ENCODE measurements around the gene SEC22C.
"Not testable (repeated sequence)": the region's sequence is repeated elsewhere in the genome, so short reads cannot be mapped to it uniquely, and the experiment has no call there.

SEC22C gene

GRCh38 chr3:42579346-42579745, 2.4 kb downstream of the SEC22C start:
- DNase-seq: not testable (repeated sequence)

GRCh38 chr3:42578054-42578453, 3.7 kb downstream of the SEC22C start:
- no peak for DNase-seq

- no peak for DNase-seq
Observed at GRCh38 chr3:42575137-42575741, 6.5 kb downstream of the SEC22C start.

GRCh38 chr3:42572278-42572677, 9.5 kb downstream of the SEC22C start:
- no peak for DNase-seq

- DNase-seq: no peak
Observed at GRCh38 chr3:42569593-42570142, 12.1 kb downstream of the SEC22C start.

GRCh38 chr3:42562047-42562907, 19.5 kb downstream of the SEC22C start:
- no peak for DNase-seq

- DNase-seq: no peak
Observed at GRCh38 chr3:42557854-42558253, 23.9 kb downstream of the SEC22C start.

- DNase-seq: not testable (repeated sequence)
Observed at GRCh38 chr3:42556817-42557216, 24.9 kb downstream of the SEC22C start.

GRCh38 chr3:42556089-42556632, 25.6 kb downstream of the SEC22C start:
- no peak for DNase-seq

GRCh38 chr3:42552830-42553229, 28.9 kb downstream of the SEC22C start:
- DNase-seq: no peak

- DNase-seq: no peak
Observed at GRCh38 chr3:42550250-42550649, 31.5 kb downstream of the SEC22C start.

GRCh38 chr3:42549131-42549530, 32.6 kb downstream of the SEC22C start:
- DNase-seq: no peak

- peak; percentile 0 for DNase-seq
Observed at GRCh38 chr3:42547401-42547945, 34.3 kb downstream of the SEC22C start.

- no peak for DNase-seq
Observed at GRCh38 chr3:42546691-42547213, 35.0 kb downstream of the SEC22C start.

GRCh38 chr3:42545284-42545900, 36.4 kb downstream of the SEC22C start:
- DNase-seq: no peak

- DNase-seq: no peak
Observed at GRCh38 chr3:42544492-42545283, 37.1 kb downstream of the SEC22C start.

GRCh38 chr3:42541079-42541478, 40.7 kb downstream of the SEC22C start:
- no peak for DNase-seq

GRCh38 chr3:42539871-42540714, 41.7 kb downstream of the SEC22C start:
- no peak for DNase-seq

GRCh38 chr3:42537350-42537749, 44.4 kb downstream of the SEC22C start:
- DNase-seq: no peak

- no peak for DNase-seq
Observed at GRCh38 chr3:42535981-42536784, 45.6 kb downstream of the SEC22C start.

Data from NCI-H1694 treated with DMSO at 0.1 percent for 48 hours (cell line).